Activated CD4-positive, alpha-beta memory T cell treated with anti-CD3 and anti-CD28 coated beads, Interleukin-2, amount 10 ng/mL, durations not matched to agents 7 days and 5 days (primary cell): Measurements from ENCODE around the gene PKIG. TPM values are rescaled to one million over a fixed set of nuclear protein-coding genes. Genes with fewer than 3 reads are reported as not detected.
A peak's percentile ranks its signal among the peaks of the same experiment; 100 is the strongest.
"Not testable (repeated sequence)": the region's sequence is repeated elsewhere in the genome, so short reads cannot be mapped to it uniquely, and the experiment has no call there.

Source experiments
- CTCF ChIA-PET: fragments of 350-600 bp; sonication (Branson Sonifier 250); formaldehyde crosslinking; loops from one replicate; lab custom pipeline; 2021; ENCODE audit warnings: antibody characterized with exemption, inconsistent platforms; lab: Charles Lee
- POLR2A ChIA-PET: fragments of 350-600 bp; sonication (Branson Sonifier 250); formaldehyde crosslinking; loops from one replicate; lab custom pipeline; 2021; ENCODE audit warnings: antibody characterized with exemption; lab: Charles Lee
- DNase-seq: peaks from one replicate; pipeline ENCODE4 v3.0.0-alpha.2; 2020
- H3K27ac Mint-ChIP-seq: one replicate; pipeline ENCODE4 v1.8.0; 2021; ENCODE audit warnings: mild to moderate bottlenecking, mixed read lengths
- H3K27me3 Mint-ChIP-seq: one replicate; pipeline ENCODE4 v1.8.0; 2021; ENCODE audit warnings: mixed read lengths
- H3K36me3 Mint-ChIP-seq: one replicate; pipeline ENCODE4 v1.8.0; 2021; ENCODE audit warnings: low read depth, mixed read lengths
- H3K4me1 Mint-ChIP-seq: one replicate; pipeline ENCODE4 v1.8.0; 2021; ENCODE audit warnings: mixed read lengths
- H3K4me3 Mint-ChIP-seq: one replicate; pipeline ENCODE4 v1.8.0; 2021; ENCODE audit warnings: mild to moderate bottlenecking, mixed read lengths
- H3K9me3 Mint-ChIP-seq: one replicate; pipeline ENCODE4 v1.8.0; 2021; ENCODE audit warnings: mixed read lengths
- total RNA-seq, 2 experiments: library from RNA; stranded (reverse); gene quantifications; one replicate each; pipeline ENCODE4 v1.2.3, GENCODE V29; 2021

Gene PKIG
- total RNA-seq, 2 experiments from 2014 or later = 1.1 to 1.6 TPM

DNA sequence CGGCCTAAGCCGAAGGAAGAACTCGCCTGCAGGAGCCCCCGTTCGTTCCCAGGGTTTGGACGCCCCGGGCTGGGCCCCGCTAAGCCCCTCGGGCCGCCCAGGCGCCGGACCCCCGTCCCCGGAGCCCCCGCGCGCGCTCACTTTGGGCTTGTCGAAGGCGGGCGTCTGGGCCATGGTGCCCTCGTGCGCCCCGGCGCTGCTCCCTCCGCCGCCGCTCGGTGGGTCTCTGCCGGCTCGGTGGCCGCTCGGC, 69.0 kb downstream of the PKIG start:
- Mint-ChIP-seq H3K27ac (peak overlapping the region; percentile 80), H3K36me3 (peaks cover 32% of the 10 kb centered on the region), H3K4me1 (peaks cover 57% of the 10 kb centered on the region), H3K4me3 (peak overlapping the region; percentile 96), H3K27me3 (no peaks in the 10 kb centered on the region), H3K9me3 (no peaks in the 10 kb centered on the region)
- ChIA-PET CTCF (interaction anchor here (0.6 to 4.1 kb wide), 4 partner anchors 9 to 31 kb away, joined by 3 to 29 read pairs (median 4); no protein-coding TSS in a partner anchor), POLR2A (interaction anchor here (1.0 to 3.4 kb wide), 7 partner anchors 9 to 235 kb away, joined by 4 to 15 read pairs (median 7); partner anchors contain the start of genes SERINC3 and YWHAB)
- no peak for DNase-seq

- CTCF ChIA-PET = interaction anchor here (1.2 to 4.1 kb wide), 2 partner anchors 21 to 31 kb away, joined by 3 to 29 read pairs; no protein-coding TSS in a partner anchor
- POLR2A ChIA-PET = interaction anchor here (0.8 to 3.4 kb wide), 9 partner anchors 9 to 441 kb away, joined by 3 to 15 read pairs (median 4); partner anchors contain the start of genes OSER1, SERINC3 and YWHAB
- Mint-ChIP-seq H3K27ac (peak within 1 kb of the TSS; percentile 81), H3K9me3 (no peaks in the 10 kb centered on the region), H3K4me1 (peaks cover 52% of the 10 kb centered on the region), H3K36me3 (peaks cover 29% of the 10 kb centered on the region), H3K27me3 (no peaks in the 10 kb centered on the region), H3K4me3 (peak within 1 kb of the TSS; percentile 96)
- peak; percentile 61 for DNase-seq
Measured at GRCh38 chr20:44651684-44652423, 69.5 kb downstream of the PKIG start, which contains the start of gene ADA. ADA (minus strand) TSS chr20:44651699; CDS start chr20:44651607, 92 bp downstream.

DNA sequence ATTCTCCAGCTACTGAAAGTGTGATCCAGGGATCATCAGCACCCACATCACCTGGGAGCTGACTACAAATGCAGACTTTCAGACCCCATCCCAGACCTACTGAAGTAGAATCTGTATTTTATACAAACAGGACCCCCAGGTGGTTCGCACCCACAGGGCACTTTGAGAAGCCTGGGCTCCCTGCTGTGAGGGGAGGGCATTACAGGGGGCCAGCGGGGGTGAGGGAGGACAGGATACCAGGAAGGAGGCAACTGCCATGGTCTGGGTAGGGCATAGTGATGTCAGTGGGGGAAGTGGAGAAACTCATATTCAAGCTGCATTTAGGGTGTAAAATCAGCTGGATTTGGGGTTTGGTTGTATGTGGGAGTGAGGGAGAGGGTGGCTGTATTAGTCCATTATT, 71.2 kb downstream of the PKIG start:
- DNase-seq = no peak
- POLR2A ChIA-PET = interaction anchor here (1.1 to 1.8 kb wide), 3 partner anchors 9 to 18 kb away, joined by 4 to 10 read pairs (median 4); no protein-coding TSS in a partner anchor
- peaks cover 35% of the 10 kb centered on the region for H3K4me1 Mint-ChIP-seq
- peaks cover 30% of the 10 kb centered on the region for H3K36me3 Mint-ChIP-seq
- H3K27me3 Mint-ChIP-seq = no peaks in the 10 kb centered on the region
- H3K27ac Mint-ChIP-seq = no peak overlapping the region
- CTCF ChIA-PET = interaction anchor here (0.9 to 1.6 kb wide), 3 partner anchors 9 to 30 kb away, joined by 3 to 7 read pairs (median 6); no protein-coding TSS in a partner anchor
- H3K9me3 Mint-ChIP-seq = no peaks in the 10 kb centered on the region
- H3K4me3 Mint-ChIP-seq = peak overlapping the region; percentile 56

DNA sequence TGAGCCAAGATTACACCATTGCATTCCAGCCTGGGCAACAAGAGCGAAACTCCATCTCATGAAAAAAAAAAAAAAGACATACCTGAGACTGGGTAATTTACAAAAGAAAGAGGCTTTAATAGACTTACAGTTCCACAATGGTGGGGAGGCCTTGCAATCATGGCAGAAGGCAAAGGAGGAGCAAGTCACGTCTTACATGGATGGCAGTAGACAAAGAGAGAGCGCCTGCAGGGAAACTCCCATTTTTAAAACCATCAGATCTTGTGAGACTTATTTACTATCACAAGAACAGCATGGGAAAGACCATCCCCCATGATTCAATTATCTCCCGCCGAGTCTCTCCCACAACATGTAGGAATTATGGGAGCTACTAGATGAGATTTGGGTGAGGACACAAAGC, 71.8 kb downstream of the PKIG start:
- POLR2A ChIA-PET = interaction anchor here (1.2 to 1.8 kb wide), 2 partner anchors 10 to 12 kb away, joined by 4 to 10 read pairs; no protein-coding TSS in a partner anchor
- Mint-ChIP-seq H3K4me1 (peaks cover 28% of the 10 kb centered on the region), H3K36me3 (peaks cover 30% of the 10 kb centered on the region)
- not testable (repeated sequence) for H3K27me3 Mint-ChIP-seq, DNase-seq, H3K27ac Mint-ChIP-seq, H3K4me3 Mint-ChIP-seq, H3K9me3 Mint-ChIP-seq
- CTCF ChIA-PET = interaction anchor here (1.5 to 1.6 kb wide), 2 partner anchors 11 to 29 kb away, joined by 5 to 6 read pairs; no protein-coding TSS in a partner anchor

- POLR2A ChIA-PET = interaction anchor here (1.1 kb wide), 1 partner anchor 11 kb away, joined by 3 read pairs; no protein-coding TSS in a partner anchor
- DNase-seq = no peak
- Mint-ChIP-seq H3K4me1 (peaks cover 16% of the 10 kb centered on the region), H3K36me3 (peaks cover 38% of the 10 kb centered on the region), H3K27ac (no peak overlapping the region), H3K4me3 (no peak overlapping the region), H3K9me3 (no peaks in the 10 kb centered on the region), H3K27me3 (no peaks in the 10 kb centered on the region)
- CTCF ChIA-PET = interaction anchor here (0.8 kb wide), 1 partner anchor 53 kb away, joined by 3 read pairs; no protein-coding TSS in a partner anchor
Measured at GRCh38 chr20:44656448-44656847, 74.1 kb downstream of the PKIG start.

- Mint-ChIP-seq H3K4me3 (no peak overlapping the region), H3K4me1 (peaks cover 13% of the 10 kb centered on the region), H3K27me3 (no peaks in the 10 kb centered on the region), H3K27ac (no peak overlapping the region), H3K9me3 (no peaks in the 10 kb centered on the region), H3K36me3 (peaks cover 40% of the 10 kb centered on the region)
- DNase-seq = no peak
- CTCF ChIA-PET = no interaction called here
- POLR2A ChIA-PET = no interaction called here
Measured at GRCh38 chr20:44657875-44658274, 75.5 kb downstream of the PKIG start.

- ChIA-PET CTCF (no interaction called here), POLR2A (no interaction called here)
- Mint-ChIP-seq H3K27ac (no peak overlapping the region), H3K4me3 (no peak overlapping the region), H3K27me3 (no peaks in the 10 kb centered on the region), H3K36me3 (peaks cover 34% of the 10 kb centered on the region), H3K4me1 (peaks cover 4% of the 10 kb centered on the region), H3K9me3 (no peaks in the 10 kb centered on the region)
- DNase-seq = no peak
Measured at GRCh38 chr20:44658810-44659209, 76.4 kb downstream of the PKIG start.

DNA sequence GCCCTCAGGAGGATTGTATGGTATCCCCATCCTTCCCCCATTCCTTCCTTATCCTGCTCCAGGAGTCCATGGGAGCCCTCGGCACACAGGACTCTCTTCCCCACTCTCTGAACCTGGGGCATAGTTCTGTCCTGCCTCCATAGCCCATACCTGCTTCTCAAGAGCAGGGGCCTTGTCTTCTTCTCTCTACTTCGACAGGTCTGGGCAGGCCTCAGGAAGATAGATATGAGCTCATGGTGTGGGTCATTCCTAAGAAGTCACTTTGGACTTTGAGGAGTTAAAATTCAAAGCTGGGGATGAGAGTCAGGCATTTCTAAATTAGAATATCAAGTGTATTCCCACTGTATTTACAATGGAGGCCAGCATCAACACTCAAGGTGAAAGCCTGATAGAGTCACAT, 77.6 kb downstream of the PKIG start:
- H3K9me3 Mint-ChIP-seq = no peaks in the 10 kb centered on the region
- H3K27me3 Mint-ChIP-seq = no peaks in the 10 kb centered on the region
- no peak overlapping the region for H3K27ac Mint-ChIP-seq
- H3K36me3 Mint-ChIP-seq = peaks cover 30% of the 10 kb centered on the region
- ChIA-PET POLR2A (no interaction called here), CTCF (no interaction called here)
- no peak overlapping the region for H3K4me3 Mint-ChIP-seq
- H3K4me1 Mint-ChIP-seq = peaks cover 4% of the 10 kb centered on the region
- DNase-seq = no peak

GRCh38 chr20:44660581-44660980, 78.2 kb downstream of the PKIG start:
- CTCF ChIA-PET = no interaction called here
- POLR2A ChIA-PET = no interaction called here
- H3K36me3 Mint-ChIP-seq = peaks cover 30% of the 10 kb centered on the region
- H3K27ac Mint-ChIP-seq = no peak overlapping the region
- no peak for DNase-seq
- no peak overlapping the region for H3K4me3 Mint-ChIP-seq
- peaks cover 4% of the 10 kb centered on the region for H3K4me1 Mint-ChIP-seq
- H3K27me3 Mint-ChIP-seq = no peaks in the 10 kb centered on the region
- H3K9me3 Mint-ChIP-seq = no peaks in the 10 kb centered on the region

GRCh38 chr20:44662261-44662660, 79.9 kb downstream of the PKIG start:
- POLR2A ChIA-PET = interaction anchor here (1.4 kb wide), 1 partner anchor 9 kb away, joined by 3 read pairs; no protein-coding TSS in a partner anchor
- peaks cover 6% of the 10 kb centered on the region for H3K4me1 Mint-ChIP-seq
- no peak overlapping the region for H3K27ac Mint-ChIP-seq
- CTCF ChIA-PET = interaction anchor here (0.5 to 1.5 kb wide), 3 partner anchors 9 to 276 kb away, joined by 3 to 5 read pairs (median 3); no protein-coding TSS in a partner anchor
- no peaks in the 10 kb centered on the region for H3K27me3 Mint-ChIP-seq
- no peaks in the 10 kb centered on the region for H3K9me3 Mint-ChIP-seq
- no peak overlapping the region for H3K4me3 Mint-ChIP-seq
- DNase-seq = no peak
- H3K36me3 Mint-ChIP-seq = peaks cover 30% of the 10 kb centered on the region

GRCh38 chr20:44664131-44664530, 81.8 kb downstream of the PKIG start:
- no peaks in the 10 kb centered on the region for H3K27me3 Mint-ChIP-seq
- H3K4me3 Mint-ChIP-seq = no peak overlapping the region
- ChIA-PET CTCF (interaction anchor here (1.1 kb wide), 1 partner anchor 20 kb away, joined by 3 read pairs; no protein-coding TSS in a partner anchor), POLR2A (no interaction called here)
- DNase-seq = no peak
- H3K9me3 Mint-ChIP-seq = no peaks in the 10 kb centered on the region
- no peak overlapping the region for H3K27ac Mint-ChIP-seq
- peaks cover 9% of the 10 kb centered on the region for H3K4me1 Mint-ChIP-seq
- peaks cover 18% of the 10 kb centered on the region for H3K36me3 Mint-ChIP-seq

DNA sequence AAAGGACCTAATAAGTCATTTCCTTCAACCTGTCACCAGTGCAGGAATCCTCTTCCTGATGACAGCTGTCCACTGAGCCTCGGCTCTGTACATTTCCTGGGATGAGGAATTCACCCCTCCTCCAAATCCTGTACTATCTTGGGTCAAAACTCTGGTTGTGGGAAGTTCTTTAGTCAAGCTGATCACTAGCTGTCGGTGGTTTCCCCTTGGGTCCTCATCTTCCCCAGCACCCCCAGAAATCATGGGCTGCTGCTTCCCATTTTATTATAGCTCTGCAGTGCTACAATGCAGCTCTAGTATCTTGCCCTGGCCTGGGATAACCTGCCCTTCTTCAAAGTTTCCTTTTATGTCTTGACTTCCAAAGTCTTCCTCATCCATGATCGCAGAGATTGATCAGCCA, 83.7 kb downstream of the PKIG start:
- Mint-ChIP-seq H3K4me3 (no peak overlapping the region), H3K9me3 (no peaks in the 10 kb centered on the region), H3K4me1 (peaks cover 8% of the 10 kb centered on the region), H3K27me3 (no peaks in the 10 kb centered on the region), H3K36me3 (peaks cover 6% of the 10 kb centered on the region), H3K27ac (no peak overlapping the region)
- CTCF ChIA-PET = interaction anchor here (0.5 to 1.6 kb wide), 4 partner anchors 17 to 82 kb away, joined by 3 to 5 read pairs (median 4); no protein-coding TSS in a partner anchor
- POLR2A ChIA-PET = interaction anchor here (1.5 kb wide), 1 partner anchor 15 kb away, joined by 4 read pairs; the partner anchor contains the start of gene ADA
- DNase-seq = no peak
